ENCODE results near the gene SLC22A13. TPM values are rescaled to one million over a fixed set of nuclear protein-coding genes. Genes with fewer than 3 reads are reported as not detected.

Gene SLC22A13
- total RNA-seq, 2 donors from 2014 or later, result 0.52 TPM; not detected in 1

DNA sequence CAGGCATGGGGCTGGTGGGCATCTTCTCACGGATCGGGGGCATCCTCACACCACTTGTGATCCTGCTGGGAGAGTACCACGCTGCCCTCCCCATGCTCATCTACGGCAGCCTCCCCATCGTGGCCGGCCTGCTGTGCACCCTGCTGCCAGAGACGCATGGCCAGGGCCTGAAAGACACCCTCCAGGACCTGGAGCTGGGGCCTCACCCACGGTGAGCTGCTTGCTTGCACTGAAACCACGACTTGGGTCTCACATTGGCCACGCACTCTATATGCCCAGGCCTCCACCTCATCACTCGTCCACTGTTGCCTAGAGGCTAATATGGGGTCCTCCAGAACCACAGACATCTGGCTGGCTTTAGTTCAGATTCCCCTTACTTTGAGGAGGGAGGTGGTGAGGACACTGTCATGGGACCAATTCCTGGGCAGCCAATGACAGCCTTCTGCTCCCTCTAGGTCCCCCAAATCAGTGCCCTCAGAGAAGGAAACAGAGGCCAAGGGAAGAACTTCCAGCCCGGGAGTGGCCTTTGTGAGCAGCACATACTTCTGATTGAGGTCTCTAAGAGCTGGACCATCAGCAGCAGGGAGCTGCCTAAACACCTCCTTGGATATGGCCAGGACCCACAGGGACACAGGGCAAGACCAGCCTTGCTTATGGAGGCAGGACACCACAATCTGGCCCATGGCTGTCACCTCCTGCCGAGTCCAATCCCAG is 11.5 kb downstream of the SLC22A13 start:
- intact Hi-C loops (cut with DNase I), result no loop called here

DNA sequence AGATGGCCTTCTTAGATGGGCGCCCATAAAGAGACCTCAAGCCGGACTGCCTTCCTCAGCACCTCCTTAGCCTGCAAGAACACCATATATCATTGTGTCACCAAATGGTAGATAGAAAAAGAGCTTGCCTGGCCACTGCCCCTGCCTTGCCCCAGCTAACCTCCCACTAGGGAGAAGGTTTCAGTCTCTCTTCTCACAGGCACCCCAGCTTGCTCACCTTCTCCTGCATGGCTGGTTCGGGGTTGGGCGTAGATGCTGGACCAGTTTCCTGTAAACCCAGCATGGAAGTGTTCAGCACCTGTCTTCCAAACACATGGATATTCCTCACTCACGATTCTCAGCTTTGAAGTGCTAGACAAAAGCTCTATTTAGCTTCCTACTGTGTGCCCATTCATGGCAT is 13.2 kb downstream of the SLC22A13 start:
- WGBS, 2 donors, result 90 to 94% methylated on average over 5 of the region's 5 CpGs
- intact Hi-C loops (cut with DNase I), result no loop called here
- ATAC-seq (no peak), DNase-seq (no peak)
- no peaks in the 10 kb centered on the region for H3K9me3 ChIP-seq
- no peak overlapping the region for H3K4me3 ChIP-seq
- no peaks in the 10 kb centered on the region for H3K36me3 ChIP-seq (replicated peaks in 1 of 2; ENCODE audit: insufficient read depth in 1 of 2, low read depth in 2 of 2)
- no peaks in the 10 kb centered on the region for H3K27me3 ChIP-seq
- no peaks in the 10 kb centered on the region for H3K4me1 ChIP-seq
- H3K27ac ChIP-seq, result no peak overlapping the region
- TF ChIP-seq POLR2A (IDR thresholded peaks at IDR 0.05), result no peak
- TF ChIP-seq, protein P1, sequence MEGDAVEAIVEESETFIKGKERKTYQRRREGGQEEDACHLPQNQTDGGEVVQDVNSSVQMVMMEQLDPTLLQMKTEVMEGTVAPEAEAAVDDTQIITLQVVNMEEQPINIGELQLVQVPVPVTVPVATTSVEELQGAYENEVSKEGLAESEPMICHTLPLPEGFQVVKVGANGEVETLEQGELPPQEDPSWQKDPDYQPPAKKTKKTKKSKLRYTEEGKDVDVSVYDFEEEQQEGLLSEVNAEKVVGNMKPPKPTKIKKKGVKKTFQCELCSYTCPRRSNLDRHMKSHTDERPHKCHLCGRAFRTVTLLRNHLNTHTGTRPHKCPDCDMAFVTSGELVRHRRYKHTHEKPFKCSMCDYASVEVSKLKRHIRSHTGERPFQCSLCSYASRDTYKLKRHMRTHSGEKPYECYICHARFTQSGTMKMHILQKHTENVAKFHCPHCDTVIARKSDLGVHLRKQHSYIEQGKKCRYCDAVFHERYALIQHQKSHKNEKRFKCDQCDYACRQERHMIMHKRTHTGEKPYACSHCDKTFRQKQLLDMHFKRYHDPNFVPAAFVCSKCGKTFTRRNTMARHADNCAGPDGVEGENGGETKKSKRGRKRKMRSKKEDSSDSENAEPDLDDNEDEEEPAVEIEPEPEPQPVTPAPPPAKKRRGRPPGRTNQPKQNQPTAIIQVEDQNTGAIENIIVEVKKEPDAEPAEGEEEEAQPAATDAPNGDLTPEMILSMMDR (IDR thresholded peaks at IDR 0.05), result no peak

More for the DNA sequence above, 11.5 kb downstream of the SLC22A13 start:
- no peak for DNase-seq
- TF ChIP-seq POLR2A (IDR thresholded peaks at IDR 0.05), result no peak
- TF ChIP-seq, protein P1 (IDR thresholded peaks at IDR 0.05), result no peak
- Histone ChIP-seq H3K9me3 (no peaks in the 10 kb centered on the region), H3K27ac (no peak overlapping the region), H3K4me3 (no peak overlapping the region), H3K36me3 (replicated peaks in 1 of 2; ENCODE audit: insufficient read depth in 1 of 2, low read depth in 2 of 2) (no peaks in the 10 kb centered on the region), H3K27me3 (no peaks in the 10 kb centered on the region), H3K4me1 (no peaks in the 10 kb centered on the region)
- WGBS, 2 donors, result 95 to 96% methylated on average over 7 to 13 of the region's 13 CpGs
- ATAC-seq, result no peak

DNA sequence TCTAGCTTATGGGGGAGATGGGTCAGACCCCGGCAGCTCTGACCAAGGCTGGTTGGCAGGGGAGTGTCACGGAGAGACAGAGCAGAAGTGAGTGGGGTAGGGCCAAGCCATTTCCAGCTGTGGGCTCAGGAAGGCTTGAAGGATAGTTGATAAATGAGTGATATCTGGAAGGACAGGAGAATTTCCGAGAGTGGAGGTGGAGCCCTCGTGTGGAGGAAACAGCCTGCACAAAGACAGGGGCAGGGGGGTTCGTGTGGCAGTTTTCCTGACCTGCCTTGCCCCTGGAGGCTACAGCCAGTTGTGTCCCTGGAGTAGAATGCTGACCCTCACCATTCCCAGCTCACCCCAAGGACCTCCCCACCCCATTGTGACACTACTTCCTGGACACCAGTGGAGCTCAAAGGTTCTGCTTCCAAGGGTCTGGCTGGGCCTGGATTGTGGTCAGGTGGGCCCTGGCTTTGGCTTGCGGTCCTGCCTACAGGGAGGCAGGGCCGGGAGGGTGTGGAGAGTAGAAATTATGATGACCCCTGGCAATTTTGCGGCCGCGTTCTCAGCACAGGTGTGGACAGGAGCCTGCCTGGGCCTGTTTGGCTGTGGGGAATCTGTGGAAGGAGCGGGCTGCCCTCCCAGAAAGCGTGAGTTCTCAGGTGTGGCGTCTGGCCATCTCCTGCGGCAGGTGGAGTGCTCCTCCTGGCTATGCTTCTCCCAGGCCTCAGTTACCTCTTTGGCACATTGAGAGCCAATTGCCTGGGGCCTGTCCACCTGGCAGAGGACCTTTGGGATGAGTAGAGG is 16.5 kb downstream of the SLC22A13 start, which contains the start of gene SLC22A14:
SLC22A14 (plus strand) TSS at position 400 of the 792 bp plus-strand sequence. CDS start 23,733 bp downstream, outside the sequence.
- Histone ChIP-seq H3K27me3 (no peaks in the 10 kb centered on the region), H3K27ac (no peak within 1 kb of the TSS), H3K36me3 (replicated peaks in 1 of 2; ENCODE audit: insufficient read depth in 1 of 2, low read depth in 2 of 2) (no peaks in the 10 kb centered on the region), H3K9me3 (no peaks in the 10 kb centered on the region), H3K4me3 (no peak within 1 kb of the TSS), H3K4me1 (no peaks in the 10 kb centered on the region)
- DNase-seq, result no peak
- WGBS, 2 donors, result 84 to 91% methylated on average over 14 of the region's 14 CpGs
- no peak for ATAC-seq
- intact Hi-C loops (cut with DNase I), result no loop called here
- TF ChIP-seq, protein P1 (IDR thresholded peaks at IDR 0.05), result no peak
- TF ChIP-seq POLR2A (IDR thresholded peaks at IDR 0.05), result no peak

DNA sequence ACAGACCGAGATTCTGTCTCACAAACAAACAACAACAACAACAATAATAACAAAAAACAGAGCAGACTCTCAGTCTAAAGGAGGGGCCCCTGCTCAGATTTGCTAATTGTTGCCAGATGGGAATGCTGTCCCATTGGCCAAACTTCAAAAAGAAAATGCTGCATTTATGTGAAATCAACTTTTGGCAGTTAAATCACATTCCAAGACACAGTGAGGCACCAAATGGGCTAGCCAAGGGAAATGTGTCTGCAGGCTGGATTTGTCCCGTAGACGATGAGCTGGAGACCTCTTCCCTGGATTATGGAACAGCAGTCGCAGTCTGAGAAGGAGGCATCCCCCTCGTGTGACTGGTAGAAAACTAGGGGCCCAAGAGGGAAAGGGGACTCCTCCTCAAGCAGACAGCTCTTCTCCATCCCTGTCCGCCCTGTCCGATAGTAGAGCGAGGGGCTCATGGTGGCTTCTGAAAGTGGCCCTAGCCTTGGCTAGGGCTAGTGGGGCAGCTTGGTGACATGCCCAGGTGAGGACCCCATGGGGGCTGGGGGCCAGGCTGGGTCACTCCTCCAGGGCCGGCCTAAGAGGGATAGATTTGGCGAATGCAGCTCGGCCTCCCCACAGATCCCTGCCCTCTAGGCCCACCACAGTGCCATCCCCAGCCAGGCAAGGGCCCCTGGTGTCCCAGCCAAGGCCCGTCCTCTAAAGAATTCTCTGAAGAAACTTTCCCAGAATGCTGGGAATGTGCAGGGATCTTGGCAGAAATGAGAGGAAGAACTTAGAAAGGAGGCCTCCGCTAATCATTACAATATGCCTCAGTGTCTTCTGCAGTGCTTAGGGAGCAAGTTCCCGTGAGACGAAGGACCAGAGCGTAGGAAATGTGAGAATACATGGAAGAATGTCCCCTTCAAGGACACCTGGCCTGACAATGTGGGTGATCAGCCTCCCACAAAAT is 18.5 kb downstream of the SLC22A13 start:
- 85 to 88% methylated on average over 16 of the region's 16 CpGs for WGBS, 2 donors
- Histone ChIP-seq H3K27me3 (no peaks in the 10 kb centered on the region), H3K9me3 (no peaks in the 10 kb centered on the region), H3K4me3 (no peak overlapping the region), H3K36me3 (replicated peaks in 1 of 2; ENCODE audit: insufficient read depth in 1 of 2, low read depth in 2 of 2) (no peaks in the 10 kb centered on the region), H3K27ac (no peak overlapping the region), H3K4me1 (no peaks in the 10 kb centered on the region)
- TF ChIP-seq, protein P1 (IDR thresholded peaks at IDR 0.05), result no peak
- TF ChIP-seq POLR2A (IDR thresholded peaks at IDR 0.05), result no peak
- ATAC-seq (no peak), DNase-seq (no peak)
- intact Hi-C loops (cut with DNase I), result no loop called here

Data from body of pancreas (tissue), 4 donors.